Activated naive CD4-positive, alpha-beta T cell (primary cell): Measurements from ENCODE around the gene SLC34A3.

Experiments used
- DNase-seq, 4 experiments: peaks; one replicate each; lab custom pipeline; 2025; lab: John Stamatoyannopoulos, UW

Gene SLC34A3

DNA sequence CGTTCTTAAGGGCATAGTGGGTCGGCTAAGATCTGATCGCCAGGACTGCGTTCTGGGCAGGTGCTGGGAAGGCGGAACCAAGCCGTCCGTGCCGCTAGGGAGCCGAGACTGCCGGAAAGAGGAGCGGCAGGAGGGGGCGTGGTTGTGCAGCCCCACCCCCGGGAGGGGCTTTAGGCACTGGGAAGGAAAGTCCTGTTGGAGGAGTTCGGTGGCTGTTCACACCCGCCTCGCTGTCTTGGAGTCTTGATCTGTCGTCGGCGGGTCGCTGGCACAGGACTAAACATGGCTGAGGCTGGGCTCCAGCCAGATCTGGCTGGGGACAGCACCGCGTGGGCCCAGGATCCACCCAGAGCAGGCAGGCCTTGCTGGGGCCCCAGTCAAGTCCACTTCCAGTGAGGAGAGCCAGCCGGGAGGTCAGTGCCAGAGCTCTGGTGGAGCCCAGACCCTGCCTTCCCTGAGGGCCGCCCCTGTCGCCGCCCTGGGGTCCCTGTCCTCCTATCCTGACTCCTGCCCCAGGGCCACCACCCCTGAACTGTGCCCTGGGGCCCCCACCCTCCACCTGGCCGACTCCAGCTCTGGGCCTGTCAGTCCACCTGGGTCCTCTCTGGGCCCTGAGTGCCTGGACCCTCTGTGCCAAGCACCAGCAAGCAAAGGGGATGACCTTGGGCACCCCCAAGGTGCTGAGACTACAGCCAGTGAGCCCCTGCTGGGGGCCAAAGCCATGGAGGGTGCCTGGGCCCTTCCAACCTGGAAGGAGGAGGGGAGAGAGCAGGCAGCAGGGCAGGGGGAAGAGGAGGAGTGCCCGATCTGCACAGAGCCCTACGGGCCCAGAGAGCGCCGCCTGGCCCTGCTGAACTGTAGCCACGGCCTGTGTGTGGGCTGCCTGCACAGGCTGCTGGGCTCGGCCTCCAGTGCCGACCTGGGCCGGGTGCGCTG, 13.2 kb upstream of the SLC34A3 start:
- DNase-seq, result no peak

DNA sequence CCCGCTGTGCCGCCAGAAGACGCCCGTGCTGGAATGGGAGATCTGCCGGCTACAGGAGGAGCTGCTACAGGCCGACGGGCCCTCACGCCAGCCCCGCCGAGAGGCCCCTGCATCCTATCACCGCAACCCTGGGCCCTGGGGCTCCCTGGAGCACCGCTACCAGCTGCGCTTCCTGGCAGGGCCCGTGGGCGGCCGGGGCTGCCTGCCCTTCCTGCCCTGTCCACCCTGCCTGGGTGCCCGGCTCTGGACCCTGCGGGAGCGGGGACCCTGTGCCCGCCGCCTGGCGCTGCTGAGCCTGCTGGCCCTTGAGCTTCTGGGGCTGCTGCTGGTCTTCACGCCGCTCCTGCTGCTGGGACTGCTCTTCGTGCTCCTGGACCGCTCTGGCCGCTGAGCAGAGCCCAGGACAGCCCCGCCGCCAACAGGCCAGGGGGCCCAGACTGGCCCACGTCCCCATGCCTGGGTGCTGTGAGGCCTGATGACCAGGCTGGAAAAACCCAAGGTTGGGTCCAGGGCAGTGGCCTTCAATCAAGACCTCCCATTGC, 12.4 kb upstream of the SLC34A3 start:
- DNase-seq, result no peak

DNA sequence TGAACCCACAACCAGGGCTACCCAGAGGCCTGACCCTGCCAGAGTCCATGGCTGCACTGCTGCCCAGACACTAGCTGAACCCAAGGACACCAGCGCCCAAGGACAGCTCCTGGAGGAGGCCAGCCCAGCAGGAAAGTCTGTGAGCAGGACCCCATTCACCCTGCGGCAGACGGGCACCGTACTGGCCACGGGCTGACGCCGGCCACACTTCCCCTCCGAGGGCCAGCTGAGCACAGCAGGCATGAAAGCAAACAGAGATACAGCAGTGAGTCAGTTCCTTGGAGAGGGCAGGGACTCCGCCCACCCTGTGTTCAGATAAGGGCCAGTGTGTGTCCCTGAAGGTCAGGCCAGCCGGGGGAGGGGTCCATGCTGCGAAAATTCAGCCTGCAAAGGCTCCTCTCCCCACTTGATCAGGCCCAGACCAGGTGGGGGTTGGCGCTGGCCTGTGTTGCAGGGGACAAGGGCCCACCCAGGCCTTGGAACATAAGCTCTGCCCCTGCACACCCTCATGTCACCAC, 11.9 kb upstream of the SLC34A3 start:
- no peak for DNase-seq

DNA sequence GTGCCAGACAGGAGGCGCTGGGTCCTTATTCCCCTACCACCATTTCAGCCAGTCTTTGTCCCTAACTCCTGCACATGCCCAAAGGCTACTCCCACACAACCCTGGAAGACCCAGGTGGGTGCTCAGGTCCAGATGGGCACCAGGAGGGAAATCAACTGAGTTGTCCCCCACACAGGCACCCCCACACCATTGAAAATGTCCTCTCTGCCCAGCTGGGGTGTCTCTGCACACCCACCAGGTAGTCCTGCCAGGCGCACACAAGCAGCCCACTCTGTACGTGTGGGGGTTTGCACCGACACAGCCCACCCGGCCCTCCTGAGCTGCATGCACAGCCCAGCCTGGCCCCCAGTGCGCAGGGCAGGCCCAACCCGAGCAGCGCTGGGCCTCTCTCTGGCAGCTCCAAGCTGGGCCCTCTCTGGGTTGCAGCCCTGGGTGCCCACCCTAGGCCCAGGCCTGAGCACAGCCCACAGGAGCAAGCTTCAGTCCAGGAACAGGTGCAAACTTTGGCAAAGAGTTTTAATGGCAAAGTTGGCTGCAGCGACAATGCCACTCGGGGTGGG, 10.9 kb upstream of the SLC34A3 start:
- no peak for DNase-seq

DNA sequence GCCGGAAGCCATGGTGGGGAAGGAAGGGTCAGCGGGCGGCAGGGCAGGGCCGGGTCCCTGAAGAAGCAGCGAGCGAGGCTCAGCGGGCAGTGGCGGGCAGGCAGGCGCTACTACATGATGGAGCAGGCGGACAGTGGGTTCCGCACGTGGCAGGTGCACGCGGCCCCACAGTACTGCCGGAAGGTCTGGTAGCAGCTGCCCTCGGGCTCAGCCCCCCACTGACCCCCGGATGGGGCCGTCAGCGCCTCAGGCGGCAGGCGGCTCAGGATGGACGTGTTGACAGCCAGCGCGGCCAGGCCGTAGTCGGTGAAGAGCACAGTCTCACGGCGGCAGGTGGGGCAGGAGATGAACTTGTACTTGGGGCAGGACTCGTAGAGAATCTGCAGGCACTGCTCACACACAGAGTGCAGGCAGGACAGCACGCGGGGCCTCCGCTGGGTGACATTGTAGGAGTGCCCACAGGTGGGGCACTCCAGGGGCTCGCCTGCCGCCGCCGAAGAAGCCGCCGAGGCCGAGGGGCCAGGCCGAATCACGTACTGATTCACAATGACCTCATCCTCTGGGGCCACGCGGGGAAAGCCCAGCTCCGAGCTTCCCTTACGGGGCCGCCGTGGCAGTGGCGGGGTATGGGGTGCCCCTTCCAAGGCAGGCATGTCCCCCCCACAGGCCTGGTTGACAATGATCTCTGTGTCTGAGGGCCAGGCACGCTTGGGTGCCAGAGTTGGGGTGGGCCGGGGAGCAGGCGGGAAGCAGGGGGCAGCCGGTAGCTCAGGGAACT, 10.2 kb upstream of the SLC34A3 start:
- no peak for DNase-seq

DNA sequence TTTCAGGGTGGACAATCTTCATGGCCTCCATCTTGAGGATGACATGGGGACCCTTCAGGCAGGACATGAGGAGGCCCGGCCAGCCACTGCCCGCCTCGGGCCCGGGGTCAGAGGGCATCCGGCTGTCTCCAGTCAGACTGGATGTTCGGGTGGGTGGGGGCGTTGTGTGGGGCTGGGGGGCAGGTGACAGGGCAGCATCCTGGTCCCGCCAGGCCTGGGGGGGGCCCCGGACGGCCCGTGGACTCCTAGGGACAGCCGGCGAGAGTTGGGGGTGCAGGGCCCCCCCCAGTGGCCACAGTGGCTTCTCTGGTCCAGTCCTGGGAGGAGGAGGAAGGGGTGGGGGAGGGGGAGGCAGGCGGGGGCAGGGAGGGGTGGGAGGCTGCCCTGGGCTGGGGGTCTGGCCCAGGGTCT, 9.6 kb upstream of the SLC34A3 start:
- DNase-seq, result no peak

DNA sequence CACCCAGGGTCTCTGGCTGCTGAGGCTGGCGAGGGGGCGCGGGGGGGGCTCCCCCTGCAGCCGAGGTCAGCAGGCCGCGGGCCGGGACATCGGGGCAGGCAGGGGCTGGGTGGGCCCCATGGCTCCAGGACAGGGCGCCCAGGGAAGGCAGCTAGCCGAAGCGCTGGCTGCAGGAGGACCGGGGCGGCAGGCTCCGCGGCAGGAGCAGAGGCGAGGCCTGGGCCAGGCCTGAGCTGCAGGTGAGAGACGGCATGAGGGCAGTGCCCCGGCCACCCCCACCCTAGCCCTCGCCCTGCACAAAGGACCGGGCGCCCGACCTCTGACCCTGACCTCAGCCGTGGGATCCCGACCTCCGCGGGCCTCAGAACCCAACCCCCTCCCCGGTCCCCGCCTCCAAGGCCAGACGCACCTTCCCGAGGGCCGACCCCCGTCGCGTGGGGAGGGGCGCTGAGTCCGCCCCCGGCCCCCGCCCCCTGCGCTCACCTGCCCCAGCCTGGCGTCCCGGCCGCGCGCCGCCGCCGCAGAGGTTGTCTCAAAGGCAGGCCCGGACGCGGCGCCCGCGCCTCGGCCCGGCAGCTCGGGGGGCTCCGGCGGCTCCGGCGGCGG, 9.1 kb upstream of the SLC34A3 start:
- DNase-seq, result no peak

DNA sequence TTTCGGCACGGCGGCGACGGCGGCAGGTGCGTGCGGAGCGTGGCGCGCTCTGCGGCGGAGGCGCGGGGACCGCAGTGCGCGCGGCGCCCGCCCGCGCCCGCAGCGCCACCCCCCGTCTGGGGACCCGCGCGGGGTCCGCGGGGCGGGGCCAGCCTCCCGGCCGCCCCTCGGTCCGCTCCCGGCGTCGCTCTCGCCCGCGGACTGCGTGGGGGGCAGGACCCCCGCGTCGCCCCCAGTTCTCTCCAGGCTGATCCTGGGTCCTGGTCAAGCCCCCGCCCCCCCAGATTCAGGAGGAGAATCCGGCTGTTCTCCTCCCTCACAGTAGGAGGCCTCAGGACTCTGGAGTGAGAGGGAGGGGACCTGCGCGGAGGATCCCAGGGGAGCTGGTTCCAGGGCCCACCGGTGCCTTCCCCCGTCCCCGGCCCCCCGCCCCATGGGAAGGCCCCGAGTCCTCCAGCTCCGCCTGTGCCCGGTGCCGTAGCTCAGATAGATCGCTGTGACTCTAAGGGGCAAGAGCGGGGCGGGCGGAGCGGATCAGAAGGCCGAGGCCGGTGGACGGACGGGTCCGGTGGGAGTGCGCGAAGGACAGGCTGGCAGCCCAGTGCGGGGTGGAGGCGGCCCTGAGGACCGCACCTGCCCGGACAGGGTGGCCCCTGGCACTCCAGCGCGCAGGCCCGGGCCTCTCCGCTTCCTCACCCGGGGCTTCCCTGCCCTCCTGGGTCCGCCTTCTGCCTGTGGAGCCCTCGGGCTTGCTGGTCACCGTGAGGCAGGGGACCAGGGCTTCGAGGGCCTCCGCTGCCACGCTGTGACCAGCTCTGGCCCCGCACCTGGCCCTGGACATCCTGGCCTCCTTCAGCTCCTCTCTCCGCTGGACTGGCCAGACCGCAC, 8.3 kb upstream of the SLC34A3 start, which contains the start of gene RNF208:
Gene RNF208, minus strand, starts transcription at position 51 of the 888 bp plus-strand sequence. CDS start 1,028 bp downstream, outside the sequence.
- DNase-seq, result no peak

DNA sequence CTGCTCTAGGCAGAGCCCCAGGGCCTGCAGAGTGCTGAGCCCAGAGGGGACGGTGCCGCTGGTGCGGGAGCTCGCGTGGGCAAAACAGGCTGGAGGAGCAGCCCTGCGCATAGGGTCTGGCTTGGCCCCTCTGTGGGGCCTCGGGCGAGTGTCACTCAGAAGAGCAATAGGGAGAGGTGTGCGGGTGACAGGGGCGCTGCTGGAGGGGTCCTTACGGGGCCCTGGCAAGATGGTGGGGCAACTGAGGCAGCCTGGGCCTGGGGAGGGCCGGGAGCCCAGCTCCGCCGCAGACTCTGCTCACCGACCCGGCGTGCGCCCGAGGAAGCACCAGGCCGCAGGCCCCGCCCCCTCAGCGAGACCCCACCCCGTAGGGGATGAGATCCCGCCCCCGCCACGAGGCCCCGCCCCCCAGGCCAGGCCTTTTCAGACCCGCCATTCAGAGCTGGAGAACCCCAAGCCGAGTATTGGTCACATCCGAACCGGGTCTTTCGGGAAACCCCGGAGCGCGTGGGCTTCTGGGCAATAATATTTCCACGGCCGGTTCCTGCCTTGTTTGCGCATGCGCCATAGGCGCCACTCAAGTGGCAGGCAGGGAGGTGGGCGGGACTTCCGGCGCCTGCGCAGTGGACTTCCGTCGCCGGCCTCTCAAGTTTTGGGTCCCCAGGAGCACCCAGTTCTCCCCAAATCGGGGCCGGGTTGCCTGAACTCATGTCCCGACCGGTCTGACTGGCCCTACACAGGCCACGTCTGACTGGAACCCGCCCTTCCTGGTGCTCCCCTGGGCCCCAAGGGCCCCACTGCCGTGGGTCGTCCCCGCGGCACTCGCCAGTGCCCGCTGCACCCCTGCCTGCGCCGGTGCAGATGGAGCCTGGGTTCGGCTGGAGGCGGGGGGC, 7.4 kb upstream of the SLC34A3 start:
- DNase-seq, result peak; percentile 98 to 99 (median 98)

DNA sequence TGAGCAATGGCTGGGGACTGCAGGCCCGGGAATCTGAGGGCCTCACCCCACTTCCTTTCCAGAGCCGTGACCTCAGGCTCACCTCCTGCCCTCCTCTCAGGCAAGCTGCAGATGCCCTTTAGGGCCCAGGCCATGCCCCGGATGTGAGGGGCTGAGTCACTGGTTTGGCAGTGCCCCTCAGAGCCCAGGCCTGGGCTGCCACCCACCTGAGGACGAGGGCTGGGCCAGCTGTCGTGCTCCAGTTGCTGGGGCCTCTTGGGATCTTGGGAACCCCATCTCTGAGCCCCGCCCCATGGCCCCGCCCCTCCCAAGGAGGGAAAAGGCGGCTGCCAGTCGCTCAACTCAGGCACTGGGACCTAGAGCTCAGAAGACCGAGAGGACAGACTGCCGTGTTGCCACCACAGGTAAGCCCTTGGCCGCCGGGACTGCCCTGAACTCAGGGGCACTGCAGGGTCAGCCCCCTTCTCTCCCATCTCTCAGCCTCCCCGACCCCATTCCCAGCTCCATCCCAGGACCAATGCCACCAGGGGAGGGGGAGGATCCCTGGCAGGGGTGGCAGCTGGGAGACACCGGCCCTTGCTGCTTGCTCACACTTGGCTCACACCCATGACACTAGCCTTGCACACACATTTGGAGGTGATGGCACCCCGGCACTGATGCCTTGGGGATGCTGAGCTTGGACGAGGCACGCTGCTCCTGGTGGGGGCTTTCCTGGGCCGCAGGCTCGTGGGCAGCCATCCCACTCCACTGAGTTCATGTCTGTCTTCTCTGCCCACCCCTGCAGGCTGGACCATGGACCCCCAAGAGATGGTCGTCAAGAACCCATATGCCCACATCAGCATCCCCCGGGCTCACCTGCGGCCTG, 5.6 kb upstream of the SLC34A3 start, which contains the start of gene CYSRT1:
Gene CYSRT1, plus strand, starts transcription at position 345 of the 865 bp plus-strand sequence. Its CDS starts 448 bp downstream, at position 793.
- no peak for DNase-seq

DNA sequence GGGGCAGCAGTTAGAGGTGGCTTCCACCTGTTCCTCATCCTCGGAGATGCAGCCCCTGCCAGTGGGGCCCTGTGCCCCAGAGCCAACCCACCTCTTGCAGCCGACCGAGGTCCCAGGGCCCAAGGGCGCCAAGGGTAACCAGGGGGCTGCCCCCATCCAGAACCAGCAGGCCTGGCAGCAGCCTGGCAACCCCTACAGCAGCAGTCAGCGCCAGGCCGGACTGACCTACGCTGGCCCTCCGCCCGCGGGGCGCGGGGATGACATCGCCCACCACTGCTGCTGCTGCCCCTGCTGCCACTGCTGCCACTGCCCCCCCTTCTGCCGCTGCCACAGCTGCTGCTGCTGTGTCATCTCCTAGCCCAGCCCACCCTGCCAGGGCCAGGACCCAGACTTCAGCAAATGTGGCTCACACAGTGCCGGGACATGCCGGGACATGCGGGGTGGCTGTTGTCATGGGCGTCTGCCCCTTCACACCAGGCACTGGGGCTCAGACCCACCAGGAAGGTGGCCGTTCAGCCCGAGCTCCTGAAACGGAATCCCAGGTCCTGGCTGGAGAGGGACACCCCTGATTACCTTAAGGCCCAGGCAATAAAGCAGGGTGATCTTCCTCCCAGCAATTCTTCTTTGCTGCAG, 4.9 kb upstream of the SLC34A3 start:
- no peak for DNase-seq

DNA sequence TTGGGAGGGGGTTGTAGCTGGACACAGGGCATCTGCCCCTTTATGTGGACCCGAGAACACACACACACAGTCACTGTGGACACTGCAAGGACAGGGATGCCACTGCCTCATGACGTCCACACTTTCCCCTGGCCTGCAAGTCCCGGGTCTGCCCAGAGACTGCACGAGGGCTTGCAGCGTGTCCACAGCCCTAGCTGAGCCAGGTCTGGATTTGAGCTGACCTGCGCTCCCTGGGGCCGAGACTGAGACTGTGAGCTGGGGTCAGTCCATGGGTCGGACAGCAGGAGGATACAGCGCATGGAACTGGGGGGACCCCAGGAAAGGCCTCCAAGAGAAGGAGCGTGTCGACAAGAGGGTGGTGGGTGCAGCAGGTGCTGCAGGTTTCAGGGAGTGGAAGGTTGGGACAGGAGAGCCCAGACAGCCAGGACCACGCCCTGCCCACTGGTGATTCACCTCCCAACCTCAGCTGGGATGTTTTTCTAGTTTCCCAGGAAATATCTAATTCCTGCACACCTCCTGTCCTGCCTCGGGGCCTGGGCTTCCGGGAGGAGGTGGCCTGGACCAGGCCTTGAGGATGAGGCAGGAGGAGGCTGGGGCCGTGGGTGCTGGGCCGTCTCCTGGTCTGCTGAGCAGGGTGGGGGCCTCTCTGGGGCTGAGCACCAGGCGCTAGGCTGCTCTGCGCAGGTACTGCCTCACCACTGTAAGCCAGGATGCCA, 4.2 kb upstream of the SLC34A3 start:
- no peak for DNase-seq

DNA sequence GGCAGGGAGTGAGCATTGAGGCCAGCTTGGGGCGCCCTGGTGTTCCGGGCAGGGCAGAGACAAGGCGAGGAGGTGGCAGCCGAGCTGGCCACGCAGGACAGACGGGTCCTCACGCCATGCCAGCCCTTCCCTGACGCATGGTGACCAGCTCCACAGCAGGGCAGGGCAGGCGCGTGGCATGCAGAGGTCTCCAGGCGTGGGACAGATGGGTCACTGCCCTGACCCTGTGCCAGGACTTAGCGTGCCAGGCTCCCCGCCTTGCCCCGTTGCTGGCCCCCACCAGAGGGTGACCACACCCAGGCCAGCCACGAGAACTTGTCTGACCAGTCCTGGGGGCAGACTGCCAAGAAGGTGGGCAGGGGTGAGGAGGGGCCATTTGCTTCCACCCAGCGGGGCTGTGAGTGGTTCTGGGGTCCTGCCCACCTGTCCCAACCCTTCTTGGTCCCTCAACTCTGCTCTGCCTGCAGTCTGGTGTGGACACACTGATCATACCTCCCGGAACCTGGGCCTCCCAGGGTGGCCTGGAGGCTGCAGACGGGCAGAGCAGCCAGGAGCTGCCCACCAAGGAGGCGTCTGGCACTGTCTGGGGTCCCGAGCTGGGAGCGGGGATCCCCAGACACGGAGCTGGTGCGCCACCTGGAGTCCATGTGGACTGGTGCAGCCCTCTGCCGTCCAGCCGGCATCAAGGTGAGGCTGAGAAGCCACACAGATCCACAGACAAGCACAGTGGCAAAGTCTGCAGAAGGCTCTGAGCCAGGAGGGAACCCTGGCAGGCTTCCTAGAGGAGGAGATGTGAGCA, 3.4 kb upstream of the SLC34A3 start, which contains the start of gene RNF224:
Gene RNF224, plus strand, starts transcription at position 449 of the 799 bp plus-strand sequence. CDS start 834 bp downstream, outside the sequence.
- DNase-seq, result peak; percentile 51 to 79 (median 69)

DNA sequence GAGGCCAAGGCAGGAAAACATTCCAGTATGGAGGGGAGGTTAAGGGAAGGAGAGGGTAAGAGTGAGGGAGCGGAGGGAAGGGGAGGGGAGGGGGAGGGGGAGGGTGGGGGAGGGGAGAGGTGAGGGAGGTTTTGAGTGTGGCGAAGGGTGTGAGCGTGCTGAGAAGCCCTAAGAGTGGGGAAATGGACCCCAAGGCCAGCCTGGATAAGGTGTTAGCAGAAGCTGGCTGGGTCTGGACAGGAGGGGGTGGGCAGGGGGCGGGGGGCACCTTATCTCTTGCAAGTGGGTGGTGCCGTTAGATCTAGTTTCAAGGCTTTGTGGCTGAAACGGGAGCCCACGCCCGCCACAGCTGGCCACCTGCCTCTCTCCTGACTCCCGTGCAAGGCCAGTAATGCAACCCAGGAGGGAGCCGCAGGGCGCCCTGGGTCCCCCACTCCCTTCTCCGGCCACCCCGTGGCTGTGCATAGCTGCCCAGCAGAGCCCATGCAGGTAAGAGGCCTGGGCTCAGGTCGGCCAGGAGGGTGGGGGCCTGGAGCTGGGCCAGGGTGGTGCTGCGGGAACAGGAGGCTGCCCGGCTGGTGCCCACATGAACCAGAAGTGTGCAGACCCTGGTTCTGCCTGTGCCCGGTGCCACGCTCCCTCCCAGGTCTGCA, 2.7 kb upstream of the SLC34A3 start:
- DNase-seq, result no peak

DNA sequence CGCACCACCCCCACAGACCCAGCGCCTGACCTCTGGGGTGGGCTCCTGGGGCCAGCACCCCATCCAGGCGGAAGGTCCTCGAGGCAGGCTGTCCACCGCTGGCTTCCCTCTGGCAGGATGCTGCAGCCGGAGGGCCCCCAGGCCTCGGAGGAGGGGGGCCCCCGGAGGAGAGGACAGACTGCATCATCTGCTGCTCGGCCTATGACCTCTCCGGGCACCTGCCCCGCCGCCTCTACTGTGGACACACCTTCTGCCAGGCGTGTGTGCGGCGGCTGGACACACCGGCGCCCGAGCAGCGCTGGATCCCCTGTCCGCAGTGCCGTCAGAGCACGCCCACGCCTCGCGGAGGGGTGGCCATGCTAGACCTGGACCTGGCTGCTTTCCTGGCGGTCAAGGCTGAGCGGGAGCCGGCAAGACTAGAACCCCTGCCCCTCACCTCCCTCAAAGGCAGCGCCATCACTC, 2.2 kb upstream of the SLC34A3 start:
- no peak for DNase-seq
